C4-2B (cell line): ENCODE measurements around the gene VWF.

Source experiments
- CTCF ChIP-seq: fragments of 450-650 bp; conservative IDR thresholded peaks from 2 replicates; pipeline ENCODE4 v1.5.1; 2017; ENCODE audit warnings: mild to moderate bottlenecking
- ZFX ChIP-seq: fragments of 450-650 bp; IDR thresholded peaks from 2 replicates; pipeline ENCODE4 v1.6.1; 2017

GRCh38 chr12:5973461-5974115 is 150.9 kb downstream of the VWF start:
- no peak for TF ChIP-seq CTCF
- TF ChIP-seq ZFX, result no peak
